Endometrial microvascular endothelial cells (primary cell): ENCODE measurements around the gene NPM1. TPM values are rescaled to one million over a fixed set of nuclear protein-coding genes. Genes with fewer than 3 reads are reported as not detected.

ENCODE experiments used
- in situ Hi-C: cut with HindIII; loops from 2 replicates; pipeline ENCODE4 v1.10.0; 2017; ENCODE audit warnings: low sequenced_read_pairs, low pct_unique_long_range_greater_than_20kb; ENCODE audit errors: inconsistent ontology term
- total RNA-seq: library from RNA; depleted of rRNA; stranded (reverse); fragments of >200 nt; gene quantifications from one replicate; pipeline ENCODE4 v1.2.3, GENCODE V29; 2015; ENCODE audit errors: inconsistent ontology term

NPM1 gene
- total RNA-seq, 1 donor from 2014 or later: 1,447 TPM

DNA sequence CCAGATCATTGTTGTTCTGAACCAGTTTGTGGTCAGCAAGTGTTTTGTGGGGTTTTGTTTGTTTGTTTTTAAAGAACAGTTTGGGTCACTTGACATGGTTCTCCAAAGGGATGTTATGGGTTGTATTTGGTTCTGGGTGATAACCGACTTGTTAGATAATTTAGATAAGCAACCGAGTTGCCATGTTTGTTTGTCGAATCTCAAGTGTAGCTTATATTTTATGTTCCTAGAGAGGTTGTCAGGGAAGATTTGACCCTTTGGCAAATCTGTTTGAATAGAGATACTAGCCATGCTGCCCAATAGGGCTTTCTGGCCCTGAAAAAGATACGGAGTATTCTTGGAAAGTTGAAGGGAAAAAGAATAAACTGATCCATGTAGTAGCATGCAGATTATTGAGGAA is 19.6 kb downstream of the NPM1 start:
- in situ Hi-C loops: loop anchor here (25.0 kb wide), 1 partner anchor 655 kb away; no protein-coding TSS in a partner anchor

DNA sequence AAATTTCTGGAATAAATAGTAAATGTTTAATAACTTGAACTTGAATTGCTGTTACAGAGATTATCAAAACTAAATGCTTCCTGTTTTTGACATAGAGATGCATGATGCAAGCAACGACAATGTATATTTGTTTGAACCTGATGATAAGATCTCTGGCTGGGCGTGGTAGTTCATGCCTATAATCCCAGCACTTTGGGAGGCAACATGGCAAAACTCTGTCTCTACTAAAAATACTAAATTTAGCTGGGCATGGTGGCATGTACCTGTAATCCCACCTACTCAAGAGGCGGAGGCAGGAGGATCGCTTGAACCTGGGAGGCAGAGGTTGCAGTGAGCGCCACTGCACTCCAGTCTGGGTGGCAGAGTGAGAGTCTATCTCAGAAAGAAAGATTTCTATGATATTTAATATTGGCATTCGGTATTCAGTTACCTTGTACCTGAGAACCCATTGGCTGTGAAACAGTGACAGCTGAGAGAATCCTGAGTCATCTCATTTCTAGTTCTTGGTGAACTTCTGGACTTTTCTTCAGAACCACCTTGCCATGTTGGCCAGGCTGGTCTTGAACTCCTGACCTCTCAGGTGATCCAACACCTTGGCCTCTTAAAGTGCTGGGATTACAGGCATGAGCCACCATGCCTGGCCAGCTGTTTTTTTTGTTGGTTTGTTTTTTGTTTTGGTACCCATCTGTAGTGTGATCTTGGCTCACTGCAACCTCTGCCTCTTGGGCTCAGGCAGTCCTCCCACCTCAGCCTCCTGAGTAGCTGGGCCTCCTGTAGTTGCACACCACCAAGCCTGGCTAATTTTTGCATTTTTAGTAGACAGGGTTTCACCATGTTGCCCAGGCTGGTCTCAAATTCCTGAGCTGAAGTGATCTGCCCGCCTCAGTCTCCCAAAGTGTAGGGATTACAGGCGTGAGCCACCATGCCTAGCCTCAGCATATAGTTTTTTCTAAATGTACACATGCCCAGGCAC is 21.8 kb downstream of the NPM1 start:
- in situ Hi-C loops: loop anchor here (25.0 kb wide), 1 partner anchor 653 kb away; no protein-coding TSS in a partner anchor

DNA sequence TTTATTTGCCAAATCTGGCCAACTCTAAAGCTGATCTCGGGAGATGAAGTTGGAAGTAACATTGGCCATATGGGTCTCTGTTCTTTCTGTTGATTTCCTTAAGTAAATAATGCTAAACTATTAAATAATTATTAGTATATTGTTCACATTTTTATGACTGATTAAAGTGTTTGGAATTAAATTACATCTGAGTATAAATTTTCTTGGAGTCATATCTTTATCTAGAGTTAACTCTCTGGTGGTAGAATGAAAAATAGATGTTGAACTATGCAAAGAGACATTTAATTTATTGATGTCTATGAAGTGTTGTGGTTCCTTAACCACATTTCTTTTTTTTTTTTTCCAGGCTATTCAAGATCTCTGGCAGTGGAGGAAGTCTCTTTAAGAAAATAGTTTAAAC is 22.5 kb downstream of the NPM1 start:
- in situ Hi-C loops: loop anchor here (25.0 kb wide), 1 partner anchor 652 kb away; no protein-coding TSS in a partner anchor

DNA sequence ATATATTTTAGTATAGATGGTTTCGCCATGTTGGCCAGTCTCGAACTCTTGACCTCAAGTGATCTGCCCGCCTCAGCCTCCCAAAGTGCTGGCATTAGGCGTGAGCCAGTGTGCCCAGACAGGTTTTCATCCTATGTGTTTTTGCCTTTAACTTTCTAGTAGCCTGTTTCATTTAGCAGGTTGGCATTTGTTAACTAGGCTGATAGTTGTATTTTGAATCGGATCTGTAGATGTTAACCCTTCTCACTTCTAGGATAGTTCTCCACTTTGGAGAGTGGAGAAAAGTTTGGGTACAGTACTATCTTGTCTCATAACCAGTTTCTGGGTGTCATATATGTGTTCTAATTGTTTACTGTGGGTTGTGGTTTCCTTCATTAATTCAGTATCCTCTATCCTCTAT is 24.5 kb downstream of the NPM1 start:
- in situ Hi-C loops: loop anchor here (25.0 kb wide), 1 partner anchor 650 kb away; no protein-coding TSS in a partner anchor

DNA sequence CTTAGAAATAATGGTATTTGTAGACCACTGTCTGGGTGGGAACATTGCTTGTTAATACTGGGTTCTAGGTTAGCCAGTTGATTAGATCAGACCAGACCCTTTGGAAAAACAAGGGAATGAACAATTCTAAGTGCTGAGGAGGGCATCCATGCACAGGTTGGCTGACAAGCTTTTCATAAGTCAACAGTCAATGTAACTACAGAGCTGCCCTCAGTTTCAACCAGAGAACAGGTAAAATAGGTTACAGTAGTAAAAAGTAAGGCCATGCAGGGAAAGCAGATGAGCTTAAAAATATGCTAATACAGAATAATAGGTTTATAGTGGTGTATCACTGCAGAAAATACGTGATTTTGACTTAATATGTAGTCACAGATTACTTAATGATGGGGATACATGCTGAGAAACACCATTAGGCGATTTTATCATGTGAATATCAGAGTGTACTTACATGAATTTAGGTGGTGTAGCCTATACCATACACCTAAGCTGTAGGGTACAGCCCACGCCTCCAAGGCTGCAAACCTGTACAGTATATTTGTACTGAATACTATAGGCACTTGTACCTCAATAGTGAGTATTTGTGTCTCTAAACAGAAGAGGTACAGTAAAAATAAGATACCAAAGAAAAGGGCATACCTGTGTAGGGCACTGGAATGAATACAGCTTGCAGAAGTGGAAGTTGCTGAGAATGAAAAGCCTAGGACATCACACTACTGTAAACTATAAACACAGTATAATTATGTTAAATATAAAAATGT is 25.7 kb downstream of the NPM1 start:
- in situ Hi-C loops: loop anchor here (25.0 kb wide), 1 partner anchor 649 kb away; no protein-coding TSS in a partner anchor

DNA sequence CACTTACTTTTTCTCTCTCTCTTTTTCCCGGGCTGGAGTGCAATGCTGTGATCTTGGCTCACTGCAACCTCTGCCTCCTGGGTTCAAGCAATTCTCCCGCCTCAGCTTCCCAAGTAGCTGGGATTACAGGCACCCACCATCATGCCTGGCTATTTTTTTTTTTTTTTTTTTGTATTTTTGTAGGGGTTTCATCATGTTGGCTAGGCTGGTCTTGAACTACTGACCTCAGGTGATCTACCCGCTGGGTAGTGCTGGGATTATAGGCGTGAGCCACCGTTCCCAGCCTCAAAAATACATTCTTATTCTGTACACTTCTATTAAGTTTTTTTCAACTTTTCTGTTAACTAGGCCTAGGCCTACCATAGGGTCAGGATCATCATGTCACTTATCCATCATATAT is 26.3 kb downstream of the NPM1 start:
- in situ Hi-C loops: loop anchor here (25.0 kb wide), 1 partner anchor 648 kb away; no protein-coding TSS in a partner anchor

DNA sequence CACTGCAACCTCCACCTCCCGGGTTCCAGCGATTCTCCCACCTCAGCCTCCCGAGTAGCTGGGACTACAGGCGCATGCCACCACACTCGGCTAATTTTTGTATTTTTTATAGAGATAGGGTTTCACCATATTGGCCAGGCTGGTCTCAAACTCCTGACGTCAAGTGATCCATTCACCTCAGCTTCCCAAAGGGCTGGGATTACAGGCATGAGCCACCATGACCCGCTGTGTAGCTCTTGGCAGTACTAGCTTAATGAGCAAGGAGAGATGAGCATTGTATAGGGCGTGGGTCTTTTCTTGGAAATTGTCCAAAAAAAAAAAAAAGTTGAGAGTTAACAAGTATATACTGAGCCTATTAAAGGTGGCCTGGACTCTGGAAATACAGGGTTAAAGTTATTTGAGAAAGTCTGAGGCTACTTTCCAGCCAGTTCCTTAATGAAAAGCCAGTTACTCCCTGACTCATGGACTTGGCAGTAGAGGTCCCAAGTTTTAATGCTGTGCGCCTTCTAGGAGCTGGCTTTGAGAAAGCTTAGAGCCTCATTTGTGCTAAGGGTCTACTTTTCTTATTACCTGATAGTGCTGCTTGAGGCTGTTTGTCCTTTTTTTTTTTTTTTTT is 27.6 kb downstream of the NPM1 start:
- in situ Hi-C loops: loop anchor here (25.0 kb wide), 1 partner anchor 647 kb away; no protein-coding TSS in a partner anchor

DNA sequence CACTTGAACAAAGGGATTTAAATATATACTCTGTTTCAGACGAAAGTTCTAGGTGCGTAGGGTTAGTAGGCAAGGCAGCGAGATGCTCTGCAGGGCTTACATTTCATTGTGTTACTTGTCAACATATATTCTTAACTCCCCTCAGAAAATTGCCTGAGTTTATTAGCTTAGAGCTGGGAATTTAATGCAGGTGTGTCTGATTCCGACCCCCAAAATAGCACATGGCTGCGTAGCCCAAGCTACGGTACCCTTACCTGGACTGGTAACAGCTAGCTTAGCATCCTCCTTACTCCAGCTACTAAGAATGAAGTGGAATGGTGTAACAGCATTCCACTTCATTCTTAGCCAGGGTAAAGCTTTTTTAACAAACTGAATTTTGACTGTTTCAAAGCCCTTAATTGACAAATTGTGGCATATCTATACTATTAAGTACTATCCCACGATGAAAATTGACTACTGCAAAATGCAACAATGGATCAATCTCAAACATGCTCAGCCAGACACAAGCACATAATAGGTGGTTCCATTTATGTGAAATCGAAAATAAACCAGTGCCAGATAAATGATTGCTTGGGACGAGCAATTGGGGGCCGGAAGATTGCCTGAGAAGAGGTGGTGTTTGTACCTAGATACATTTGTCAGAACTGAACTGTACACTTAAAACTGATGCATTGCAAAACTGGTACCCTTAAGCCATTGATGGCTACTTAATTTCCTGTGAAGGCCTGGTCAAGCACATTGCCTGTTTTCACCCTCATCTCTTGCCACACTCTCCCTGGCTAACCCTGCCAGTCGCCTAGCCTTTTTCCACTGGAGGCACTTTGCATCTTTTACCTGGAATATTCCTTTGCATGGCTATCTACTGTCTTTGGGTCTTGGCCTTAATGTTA is 28.8 kb downstream of the NPM1 start:
- in situ Hi-C loops: loop anchor here (25.0 kb wide), 1 partner anchor 646 kb away; no protein-coding TSS in a partner anchor

DNA sequence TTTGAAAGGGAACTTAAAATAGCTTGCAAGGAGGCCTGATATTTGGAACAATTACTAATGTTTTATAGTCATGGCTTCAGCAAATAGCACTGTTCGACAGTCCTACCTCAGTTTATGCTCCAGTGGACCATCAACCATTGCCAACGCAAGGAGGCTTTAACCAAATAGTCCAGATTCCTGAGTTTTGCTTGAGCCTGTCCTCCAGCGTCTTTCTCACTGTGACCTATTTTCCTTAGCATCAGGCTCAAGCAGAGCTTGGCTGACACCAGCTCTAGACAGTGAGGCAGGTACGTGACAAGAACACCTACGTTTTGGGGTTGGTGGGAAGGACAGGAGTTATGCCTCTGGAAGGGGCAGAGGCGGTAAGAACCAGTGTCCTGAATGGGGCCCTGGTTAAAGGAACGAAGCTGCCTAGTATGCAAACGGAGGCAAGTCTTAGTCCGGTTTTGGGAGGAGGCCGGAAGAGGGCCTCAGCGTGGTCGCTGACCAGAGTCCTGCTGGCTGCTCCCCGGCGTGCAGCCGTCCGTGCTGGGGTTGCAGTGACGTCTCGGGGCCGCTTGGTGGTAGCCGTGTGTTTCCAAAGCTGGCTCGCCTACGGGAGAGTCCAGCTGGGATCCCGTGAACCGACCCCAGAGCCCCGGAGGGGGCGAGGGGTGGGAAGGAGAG is 30.8 kb downstream of the NPM1 start:
- in situ Hi-C loops: loop anchor here (25.0 kb wide), 1 partner anchor 644 kb away; no protein-coding TSS in a partner anchor

DNA sequence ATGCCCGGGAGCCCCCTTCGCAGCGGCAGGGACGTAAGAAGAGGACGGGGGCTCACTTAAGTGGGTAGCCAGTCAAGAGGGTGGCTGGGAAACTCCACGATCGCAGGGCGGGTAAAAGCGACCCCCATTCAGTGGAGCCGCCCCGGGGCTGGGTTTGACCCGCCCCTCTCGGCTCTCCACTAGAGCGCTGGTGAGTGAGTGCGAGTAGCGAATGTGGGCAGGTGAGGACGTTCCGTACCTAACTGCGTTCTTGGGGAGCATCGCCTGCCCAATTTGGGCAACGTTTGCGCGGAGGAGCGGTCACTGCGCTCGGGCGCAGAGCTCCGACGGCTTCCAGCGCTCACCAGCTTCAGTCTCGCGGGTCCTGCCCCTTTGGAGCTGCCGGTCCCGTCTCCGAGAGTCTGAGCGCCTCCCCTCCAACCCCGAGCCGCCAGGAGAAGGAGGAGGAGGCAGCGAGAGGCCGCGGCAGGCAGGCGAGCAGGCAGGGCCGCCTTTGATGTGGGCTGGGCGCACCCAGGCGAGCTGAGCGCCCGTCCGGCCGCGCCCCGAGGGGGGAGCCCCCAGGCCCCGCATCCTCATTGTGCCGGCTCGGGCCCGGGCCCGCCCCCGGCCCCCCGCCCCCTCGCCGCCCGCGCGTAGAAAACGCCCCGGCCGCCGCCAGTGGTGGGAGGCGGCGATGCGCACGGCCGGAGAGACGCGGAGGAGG is 31.5 kb downstream of the NPM1 start, which contains the start of gene FGF18:
FGF18 (plus strand) TSS at position 666 of the 706 bp plus-strand sequence. CDS start 553 bp downstream, outside the sequence.
- in situ Hi-C loops: loop anchor here (25.0 kb wide), 1 partner anchor 643 kb away; no protein-coding TSS in a partner anchor

DNA sequence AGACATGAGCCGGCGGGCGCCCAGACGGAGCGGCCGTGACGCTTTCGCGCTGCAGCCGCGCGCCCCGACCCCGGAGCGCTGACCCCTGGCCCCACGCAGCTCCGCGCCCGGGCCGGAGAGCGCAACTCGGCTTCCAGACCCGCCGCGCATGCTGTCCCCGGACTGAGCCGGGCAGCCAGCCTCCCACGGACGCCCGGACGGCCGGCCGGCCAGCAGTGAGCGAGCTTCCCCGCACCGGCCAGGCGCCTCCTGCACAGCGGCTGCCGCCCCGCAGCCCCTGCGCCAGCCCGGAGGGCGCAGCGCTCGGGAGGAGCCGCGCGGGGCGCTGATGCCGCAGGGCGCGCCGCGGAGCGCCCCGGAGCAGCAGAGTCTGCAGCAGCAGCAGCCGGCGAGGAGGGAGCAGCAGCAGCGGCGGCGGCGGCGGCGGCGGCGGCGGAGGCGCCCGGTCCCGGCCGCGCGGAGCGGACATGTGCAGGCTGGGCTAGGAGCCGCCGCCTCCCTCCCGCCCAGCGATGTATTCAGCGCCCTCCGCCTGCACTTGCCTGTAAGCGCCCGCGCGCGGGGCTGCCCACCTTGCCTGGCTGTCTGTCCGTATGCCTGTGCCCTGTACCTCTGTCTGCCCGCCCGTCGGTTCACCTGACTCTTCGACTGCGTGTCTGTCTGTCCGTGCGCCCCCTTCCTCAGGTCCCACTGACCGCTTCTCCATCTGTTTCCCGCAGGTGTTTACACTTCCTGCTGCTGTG is 32.2 kb downstream of the NPM1 start:
- in situ Hi-C loops: loop anchor here (25.0 kb wide), 1 partner anchor 642 kb away; no protein-coding TSS in a partner anchor

DNA sequence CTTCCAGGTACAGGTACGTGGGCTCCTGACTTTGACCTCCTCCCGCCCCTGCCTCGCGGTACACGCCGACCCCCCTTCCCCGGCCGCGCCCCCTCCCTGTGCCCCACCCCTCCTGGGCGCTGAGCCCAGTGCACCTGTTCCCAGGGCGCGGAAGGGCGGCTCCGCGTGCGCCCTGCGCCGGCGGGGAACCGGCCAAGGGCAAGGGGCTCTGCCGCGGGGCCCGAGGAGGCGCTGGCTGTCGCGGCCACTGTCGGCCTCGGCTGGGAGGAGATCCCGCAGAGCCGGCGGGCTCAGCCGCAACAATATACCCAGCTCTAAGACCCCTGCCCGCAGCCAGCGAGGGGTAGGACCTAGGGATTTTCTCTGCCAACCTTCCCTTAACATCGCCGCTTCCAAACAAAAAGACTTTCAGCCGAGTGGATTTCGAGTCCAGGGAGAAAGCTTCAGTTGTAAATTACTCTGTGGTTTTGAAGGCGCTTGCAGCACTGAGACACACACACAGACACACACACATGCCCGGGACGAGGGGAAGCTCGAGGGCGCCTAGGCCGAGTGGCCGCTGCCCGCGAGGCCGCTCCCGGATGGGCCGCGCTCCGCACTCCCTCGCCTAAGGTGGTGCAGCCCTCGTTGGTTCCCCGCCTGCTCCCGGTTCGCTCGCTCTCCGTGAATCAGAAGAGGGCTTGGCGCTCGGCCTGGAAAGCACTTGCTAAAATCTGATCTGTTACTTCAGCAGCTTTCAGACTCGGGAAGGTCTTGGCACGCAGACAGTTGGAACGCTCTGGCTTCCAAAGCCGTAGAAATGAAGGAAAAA is 33.0 kb downstream of the NPM1 start:
- in situ Hi-C loops: loop anchor here (25.0 kb wide), 1 partner anchor 642 kb away; no protein-coding TSS in a partner anchor

DNA sequence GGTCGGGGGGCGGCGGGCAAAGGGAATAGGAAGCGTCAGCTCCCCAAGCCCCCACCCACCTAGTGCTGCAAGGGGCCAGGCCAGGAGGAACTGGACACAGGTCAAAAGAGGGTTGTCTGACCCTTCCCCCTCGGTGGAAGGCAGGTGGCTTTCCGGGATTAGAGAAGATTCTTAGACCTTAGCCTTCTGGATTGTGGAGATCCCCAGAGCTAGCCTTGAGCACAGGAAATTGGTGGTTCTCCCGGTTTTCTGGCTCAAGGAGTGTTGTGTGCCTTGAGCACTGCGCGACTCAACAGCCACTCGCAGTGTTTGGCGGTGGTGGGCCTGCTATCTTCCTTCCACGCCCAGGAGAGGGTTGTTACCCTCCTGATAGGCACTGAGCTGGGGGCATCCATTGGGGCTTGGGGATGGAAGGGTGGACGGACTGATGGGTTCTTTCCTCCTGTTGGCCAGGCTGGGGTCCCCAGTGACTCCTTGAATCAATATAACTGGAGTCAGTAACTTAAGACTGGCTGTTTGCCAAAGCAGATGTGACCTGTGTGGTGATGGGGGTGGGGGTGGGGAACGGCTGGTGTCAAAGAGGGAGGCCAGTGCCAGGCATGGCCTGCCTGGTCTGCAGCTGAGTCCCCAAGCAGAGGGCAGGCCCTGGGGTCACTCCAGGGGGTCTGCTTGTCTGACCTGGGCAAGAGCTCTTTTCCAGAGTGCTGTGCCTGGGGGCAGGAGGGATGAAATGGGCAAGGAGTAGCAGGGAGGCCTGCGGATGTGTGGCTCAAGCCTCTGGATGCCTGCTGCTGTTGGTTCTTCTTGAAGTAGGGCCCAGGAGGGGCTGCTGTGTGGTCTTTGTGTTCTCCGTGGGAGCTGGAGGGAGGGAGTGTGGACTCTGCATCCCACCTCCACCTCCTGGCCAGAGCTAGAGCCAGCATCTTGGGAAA is 33.9 kb downstream of the NPM1 start:
- in situ Hi-C loops: loop anchor here (25.0 kb wide), 1 partner anchor 641 kb away; no protein-coding TSS in a partner anchor

DNA sequence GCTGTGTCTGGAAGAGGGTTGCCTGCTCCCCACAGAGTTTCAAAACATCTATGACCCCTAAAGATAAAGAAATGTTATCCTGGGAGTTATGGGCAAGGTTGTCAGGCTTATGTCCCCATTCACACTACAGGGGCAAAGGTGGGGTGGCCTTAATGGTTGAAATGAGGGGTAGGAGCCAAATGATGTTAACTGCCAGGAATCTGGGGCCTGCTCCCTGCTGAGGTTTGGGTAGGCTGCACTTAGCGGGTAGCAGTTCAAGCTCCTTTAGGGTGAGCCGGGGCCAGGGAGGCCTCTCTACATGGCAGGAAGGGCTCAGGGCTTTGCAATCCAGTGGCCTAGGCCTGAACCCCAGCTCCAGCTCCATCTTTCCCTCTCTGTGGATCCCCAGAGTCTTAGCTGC is 34.8 kb downstream of the NPM1 start:
- in situ Hi-C loops: loop anchor here (25.0 kb wide), 1 partner anchor 640 kb away; no protein-coding TSS in a partner anchor
